Loucy (cell line): ENCODE measurements around the gene NKAIN2.

Source experiments
- H2AFZ ChIP-seq: fragments of 200-600 bp; sonication (generic); 2 replicates; pipeline ENCODE4 v1.6.0; 2016; ENCODE audit warnings: antibody characterized with exemption, mild to moderate bottlenecking, low read length, moderate library complexity
- H3F3A ChIP-seq: fragments of 200-600 bp; 2 replicates; pipeline ENCODE4 v1.6.0; 2016; ENCODE audit warnings: antibody characterized with exemption, low read depth, mild to moderate bottlenecking
- H3K27me3 ChIP-seq: fragments of 200-600 bp; sonication (generic); 2 replicates; pipeline ENCODE4 v1.6.1; 2014; ENCODE audit warnings: low read length, mild to moderate bottlenecking; ENCODE audit not compliant: insufficient read depth, poor library complexity, severe bottlenecking
- H3K36me3 ChIP-seq: fragments of 200-600 bp; sonication (generic); 2 replicates; pipeline ENCODE4 v1.6.1; 2016; ENCODE audit warnings: low read length; ENCODE audit not compliant: insufficient read depth
- H3K4me1 ChIP-seq: fragments of 200-600 bp; sonication (generic); 2 replicates; pipeline ENCODE4 v1.5.1; 2014; ENCODE audit warnings: low read length, mild to moderate bottlenecking; ENCODE audit not compliant: insufficient read depth, poor library complexity, severe bottlenecking
- H3K4me2 ChIP-seq: fragments of 200-600 bp; sonication (generic); 2 replicates; pipeline ENCODE4 v1.6.0; 2014; ENCODE audit warnings: antibody characterized with exemption, low read length, low read depth, mild to moderate bottlenecking; ENCODE audit not compliant: poor library complexity, severe bottlenecking
- H3K4me3 ChIP-seq: fragments of 200-600 bp; sonication (generic); 2 replicates; pipeline ENCODE4 v1.5.1; 2014; ENCODE audit warnings: low read length, mild to moderate bottlenecking, mixed read lengths; ENCODE audit not compliant: poor library complexity, severe bottlenecking
- H3K79me2 ChIP-seq: fragments of 200-600 bp; sonication (generic); 2 replicates; pipeline ENCODE4 v1.6.1; 2014; ENCODE audit warnings: low read length; ENCODE audit not compliant: insufficient read depth
- H3K9ac ChIP-seq: fragments of 200-600 bp; sonication (generic); 2 replicates; pipeline ENCODE4 v1.6.0; 2014; ENCODE audit warnings: mild to moderate bottlenecking, low read depth, low read length, moderate library complexity; ENCODE audit not compliant: poor library complexity, severe bottlenecking
- H3K9me2 ChIP-seq: fragments of 200-600 bp; sonication (generic); replicated peaks from 2 replicates; pipeline ENCODE4 v1.6.1; 2016; ENCODE audit warnings: low read depth, low read length, mixed read lengths
- H3K9me3 ChIP-seq: fragments of 200-600 bp; sonication (generic); 2 replicates; pipeline ENCODE4 v1.6.1; 2014; ENCODE audit warnings: mild to moderate bottlenecking, antibody characterized with exemption, low read length, low read depth; ENCODE audit not compliant: insufficient read depth
- H4K20me1 ChIP-seq: fragments of 200-600 bp; sonication (generic); 2 replicates; pipeline ENCODE4 v1.6.0; 2014; ENCODE audit warnings: antibody characterized with exemption, low read length, mild to moderate bottlenecking; ENCODE audit not compliant: insufficient read depth, poor library complexity, severe bottlenecking
- CTCF ChIP-seq: fragments of 200-600 bp; sonication (generic); conservative IDR thresholded peaks from 2 replicates; pipeline ENCODE4 v1.5.1; 2014; ENCODE audit warnings: mild to moderate bottlenecking, antibody characterized with exemption, low read length
- EZH2phosphoT487 ChIP-seq: fragments of 200-600 bp; IDR thresholded peaks from 2 replicates; pipeline ENCODE4 v1.6.1; 2018; ENCODE audit warnings: antibody characterized with exemption, mild to moderate bottlenecking, moderate library complexity, borderline replicate concordance

NKAIN2 gene

DNA sequence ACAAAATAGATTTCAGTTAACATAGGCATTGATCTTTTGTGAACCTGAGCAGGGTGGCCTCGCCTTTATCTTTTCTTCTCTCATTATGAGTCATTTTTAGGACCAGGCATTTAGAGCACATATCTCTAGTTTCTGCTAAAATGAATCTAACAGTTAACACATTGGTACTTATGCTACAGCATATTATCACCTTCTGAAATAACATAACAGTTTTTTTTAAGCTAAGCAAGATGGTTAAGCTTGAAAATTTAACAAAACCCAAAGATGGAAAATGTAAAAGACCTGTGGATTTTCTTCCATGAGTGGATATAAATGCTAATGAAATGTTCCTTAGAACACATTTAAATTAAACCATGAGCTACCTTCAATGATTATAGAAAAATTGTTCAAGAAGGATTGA is 671.5 kb downstream of the NKAIN2 start:
- H3F3A ChIP-seq: no peaks in the 10 kb centered on the region
- H3K4me2 ChIP-seq: no peak overlapping the region
- H4K20me1 ChIP-seq: no peaks in the 10 kb centered on the region
- no peaks in the 10 kb centered on the region for H3K9me3 ChIP-seq
- no peak overlapping the region for H3K9ac ChIP-seq
- no peaks in the 10 kb centered on the region for H3K27me3 ChIP-seq
- H3K4me1 ChIP-seq: no peaks in the 10 kb centered on the region
- no peak overlapping the region for H3K4me3 ChIP-seq
- no peak for TF ChIP-seq CTCF
- H3K79me2 ChIP-seq: no peaks in the 10 kb centered on the region
- H2AFZ ChIP-seq: no peak overlapping the region
- H3K9me2 ChIP-seq: no peaks in the 10 kb centered on the region
- no peaks in the 10 kb centered on the region for H3K36me3 ChIP-seq

DNA sequence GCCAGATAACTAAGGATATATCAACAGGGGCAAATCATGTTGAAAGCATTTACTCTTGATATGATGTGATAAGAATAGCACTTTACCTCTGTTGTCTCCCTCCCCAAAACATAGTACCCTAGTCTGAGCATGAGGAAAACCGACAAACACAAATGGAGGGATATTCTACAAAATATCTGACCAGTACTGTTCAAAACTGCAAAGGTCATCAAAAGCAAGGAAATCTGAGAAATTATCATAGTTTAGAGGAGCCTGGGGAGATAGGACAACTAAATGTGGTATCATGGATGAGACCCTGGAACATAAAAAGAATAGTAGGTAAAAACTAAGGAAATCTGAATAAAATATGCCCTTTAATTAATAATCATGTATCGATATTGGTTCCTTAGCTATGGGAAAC is 675.2 kb downstream of the NKAIN2 start:
- Histone ChIP-seq H3K4me3 (no peak overlapping the region), H2AFZ (no peak overlapping the region), H3F3A (no peaks in the 10 kb centered on the region), H3K4me2 (no peak overlapping the region), H4K20me1 (no peaks in the 10 kb centered on the region), H3K4me1 (no peaks in the 10 kb centered on the region), H3K9me2 (no peaks in the 10 kb centered on the region), H3K36me3 (no peaks in the 10 kb centered on the region), H3K27me3 (no peaks in the 10 kb centered on the region), H3K79me2 (no peaks in the 10 kb centered on the region), H3K9me3 (no peaks in the 10 kb centered on the region), H3K9ac (no peak overlapping the region)
- TF ChIP-seq CTCF (no peak), EZH2phosphoT487 (no peak)

DNA sequence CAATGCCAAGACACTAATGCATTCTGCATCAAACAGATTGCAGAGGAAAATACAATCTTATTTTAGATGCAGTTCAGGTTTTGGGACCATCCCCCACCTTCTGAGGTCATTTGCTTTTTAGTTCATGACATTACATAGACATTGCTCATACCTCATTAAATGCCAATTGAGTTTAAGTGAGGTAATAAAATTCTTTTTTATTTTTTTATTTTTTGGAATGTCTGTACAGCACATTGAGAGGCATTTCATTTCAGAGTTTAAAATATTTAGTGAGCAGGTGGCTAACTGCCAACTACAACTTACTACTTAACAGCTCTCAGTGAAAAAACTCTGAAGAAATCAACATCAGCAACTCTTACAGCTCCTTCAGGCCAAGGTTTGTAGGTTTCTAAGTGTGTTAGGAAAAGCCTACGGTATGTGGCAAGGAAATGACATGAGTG is 676.3 kb downstream of the NKAIN2 start:
- TF ChIP-seq CTCF (no peak), EZH2phosphoT487 (no peak)
- no peaks in the 10 kb centered on the region for H3F3A ChIP-seq
- no peak overlapping the region for H3K4me3 ChIP-seq
- no peaks in the 10 kb centered on the region for H3K27me3 ChIP-seq
- H2AFZ ChIP-seq: no peak overlapping the region
- H3K36me3 ChIP-seq: no peaks in the 10 kb centered on the region
- H4K20me1 ChIP-seq: no peaks in the 10 kb centered on the region
- no peak overlapping the region for H3K9ac ChIP-seq
- H3K9me2 ChIP-seq: no peaks in the 10 kb centered on the region
- no peaks in the 10 kb centered on the region for H3K9me3 ChIP-seq
- no peaks in the 10 kb centered on the region for H3K4me1 ChIP-seq
- no peaks in the 10 kb centered on the region for H3K79me2 ChIP-seq
- H3K4me2 ChIP-seq: no peak overlapping the region
